Esophagus muscularis mucosa (tissue), 4 donors: ENCODE results near the gene ERH. TPM values are rescaled to one million over a fixed set of nuclear protein-coding genes. Genes with fewer than 3 reads are reported as not detected.
A peak's percentile ranks its signal among the peaks of the same experiment; 100 is the strongest.

Experiments used
- DNase-seq: peaks from one replicate; pipeline ENCODE4 v3.0.0-alpha.2; 2017; ENCODE audit errors: extremely low spot score
- H3K27ac ChIP-seq, 4 donors: fragments of 200-600 bp; sonication (generic); replicated peaks in 1 of 4; 1 replicate in 3 of 4; 2 replicates in 1 of 4; pipeline ENCODE4 v1.5.1; 2016 to 2019; ENCODE audit warnings: mild to moderate bottlenecking in 1 of 4
- H3K27me3 ChIP-seq, 4 donors: fragments of 200-600 bp; sonication (generic); one replicate each; pipeline versions ENCODE4 v1.5.1 to v1.6.0; 2016 to 2019
- H3K36me3 ChIP-seq, 4 donors: fragments of 200-600 bp; sonication (generic); one replicate each; pipeline ENCODE4 v1.5.1; 2016 to 2019
- H3K4me1 ChIP-seq, 4 donors: fragments of 200-600 bp; sonication (generic); one replicate each; pipeline ENCODE4 v1.5.1; 2016 to 2019
- H3K4me3 ChIP-seq, 4 donors: fragments of 200-600 bp; sonication (generic); 1 replicate in 2 of 4; 2 replicates in 2 of 4; pipeline ENCODE4 v1.5.1; 2016 to 2019; ENCODE audit warnings: mild to moderate bottlenecking in 4 of 4, moderate library complexity in 1 of 4
- H3K9me3 ChIP-seq, 4 donors: fragments of 200-600 bp; sonication (generic); 1 replicate in 3 of 4; 2 replicates in 1 of 4; pipeline ENCODE4 v1.5.1; 2016 to 2019
- EP300 ChIP-seq: sonication (generic); formaldehyde crosslinking; IDR thresholded peaks from one replicate; pipeline ENCODE4 v1.6.1; 2017; ENCODE audit warnings: antibody characterized with exemption
- POLR2A ChIP-seq: fragments of 450-650 bp; IDR thresholded peaks from one replicate; pipeline ENCODE4 v1.6.1; 2017; ENCODE audit warnings: antibody characterized with exemption, moderate library complexity, mild to moderate bottlenecking, low read depth
- POLR2AphosphoS5 ChIP-seq, 2 donors: sonication (generic); formaldehyde crosslinking; IDR thresholded peaks; one replicate each; pipeline ENCODE4 v1.6.1; 2017; ENCODE audit warnings: antibody characterized with exemption in 2 of 2
- WGBS: methylation state at CpG from one replicate; pipeline ENCODE4 v1.1.5; 2018; 5-methylcytosine and 5-hydroxymethylcytosine counted together
- intact Hi-C: fragments of 100-400 bp; cut with DNase I; formaldehyde crosslinking; loops from one replicate; pipeline ENCODE4 v1.15.1; 2023
- total RNA-seq, 4 donors: library from RNA; depleted of rRNA; stranded (reverse); fragments of >200 nt; gene quantifications; one replicate each; pipeline versions ENCODE4 v1.1.0 to v1.2.1, GENCODE V29; 2016
- TF ChIP-seq, protein P1 (sequence below), 3 experiments: fragments of 200-600 bp in 2 of 3; fragments of 450-650 bp in 1 of 3; sonication (generic) in 2 of 3; IDR thresholded peaks; one replicate each; pipeline ENCODE4 v1.5.1; 2017 to 2019; ENCODE audit warnings: antibody characterized with exemption in 3 of 3, mild to moderate bottlenecking in 2 of 3, moderate library complexity in 1 of 3

The ERH gene
- total RNA-seq, 4 donors from 2014 or later = 43.1 to 92.6 (median 64.2) TPM

DNA sequence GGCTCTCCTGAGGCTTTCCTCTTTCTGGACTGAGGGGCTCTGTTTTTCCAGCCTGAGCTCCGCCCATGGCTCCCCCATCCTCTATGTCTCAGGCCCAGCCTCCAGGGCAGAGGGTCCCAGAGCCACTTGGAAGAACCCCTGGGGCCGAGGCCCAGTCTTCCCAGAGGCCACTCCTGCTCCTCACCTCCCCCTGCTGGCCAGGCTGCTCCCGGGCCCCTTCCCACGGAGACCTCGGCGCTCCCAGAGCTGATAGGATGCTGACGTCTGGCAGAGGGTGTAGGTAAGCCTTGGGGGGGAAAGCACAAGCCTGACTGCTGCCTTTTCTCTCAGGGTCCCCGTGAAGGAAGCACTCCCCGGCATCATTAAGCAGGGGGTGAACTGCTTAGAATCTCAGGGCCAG, 51.4 kb downstream of the ERH start:
- no peak overlapping the region for H3K4me3 ChIP-seq
- no peak overlapping the region for H3K27ac ChIP-seq
- peaks cover 0 to 34% (median 2%) of the 10 kb centered on the region in 4 donors for H3K36me3 ChIP-seq
- intact Hi-C loops = loop anchor here (5.0 kb wide), 1 partner anchor 94 kb away; no protein-coding TSS in a partner anchor
- no peaks in the 10 kb centered on the region for H3K9me3 ChIP-seq
- H3K4me1 ChIP-seq = peaks cover 0 to 6% (median 2%) of the 10 kb centered on the region in 4 donors
- H3K27me3 ChIP-seq = no peaks in the 10 kb centered on the region
- no peak for DNase-seq
- 50% methylated on average over 1 of the region's 9 CpGs for WGBS
- TF ChIP-seq POLR2AphosphoS5 (IDR thresholded peaks at IDR 0.05) = no peak
- TF ChIP-seq, protein P1, sequence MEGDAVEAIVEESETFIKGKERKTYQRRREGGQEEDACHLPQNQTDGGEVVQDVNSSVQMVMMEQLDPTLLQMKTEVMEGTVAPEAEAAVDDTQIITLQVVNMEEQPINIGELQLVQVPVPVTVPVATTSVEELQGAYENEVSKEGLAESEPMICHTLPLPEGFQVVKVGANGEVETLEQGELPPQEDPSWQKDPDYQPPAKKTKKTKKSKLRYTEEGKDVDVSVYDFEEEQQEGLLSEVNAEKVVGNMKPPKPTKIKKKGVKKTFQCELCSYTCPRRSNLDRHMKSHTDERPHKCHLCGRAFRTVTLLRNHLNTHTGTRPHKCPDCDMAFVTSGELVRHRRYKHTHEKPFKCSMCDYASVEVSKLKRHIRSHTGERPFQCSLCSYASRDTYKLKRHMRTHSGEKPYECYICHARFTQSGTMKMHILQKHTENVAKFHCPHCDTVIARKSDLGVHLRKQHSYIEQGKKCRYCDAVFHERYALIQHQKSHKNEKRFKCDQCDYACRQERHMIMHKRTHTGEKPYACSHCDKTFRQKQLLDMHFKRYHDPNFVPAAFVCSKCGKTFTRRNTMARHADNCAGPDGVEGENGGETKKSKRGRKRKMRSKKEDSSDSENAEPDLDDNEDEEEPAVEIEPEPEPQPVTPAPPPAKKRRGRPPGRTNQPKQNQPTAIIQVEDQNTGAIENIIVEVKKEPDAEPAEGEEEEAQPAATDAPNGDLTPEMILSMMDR (IDR thresholded peaks at IDR 0.05) = peak; percentile 42 to 61 (median 45)

DNA sequence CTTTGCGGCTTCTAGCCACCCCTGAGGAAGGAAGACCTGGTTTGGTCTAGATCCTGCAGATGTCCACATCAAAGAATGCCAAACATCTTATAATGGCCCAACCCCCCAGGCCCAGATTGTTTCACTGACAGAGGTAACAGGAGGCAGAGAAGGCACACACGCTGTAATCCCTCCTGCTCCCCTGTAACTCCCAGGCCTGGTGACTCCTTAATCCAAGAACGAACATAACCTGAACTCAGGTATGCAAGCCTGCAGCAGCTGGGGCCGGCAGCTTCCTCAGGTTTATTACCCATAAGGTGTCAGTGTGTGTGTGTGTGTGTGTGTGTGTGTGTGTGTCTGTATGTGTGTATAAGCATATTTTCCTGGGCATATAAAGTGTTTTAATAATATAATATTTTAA, 52.7 kb downstream of the ERH start:
- intact Hi-C loops = loop anchor here (5.0 kb wide), 1 partner anchor 93 kb away; no protein-coding TSS in a partner anchor
- no peak for TF ChIP-seq POLR2A
- TF ChIP-seq POLR2AphosphoS5 (IDR thresholded peaks at IDR 0.05) = no peak
- TF ChIP-seq, protein P1 (IDR thresholded peaks at IDR 0.05) = no peak
- TF ChIP-seq EP300 = no peak
- 88% methylated on average over 2 of the region's 4 CpGs for WGBS

DNA sequence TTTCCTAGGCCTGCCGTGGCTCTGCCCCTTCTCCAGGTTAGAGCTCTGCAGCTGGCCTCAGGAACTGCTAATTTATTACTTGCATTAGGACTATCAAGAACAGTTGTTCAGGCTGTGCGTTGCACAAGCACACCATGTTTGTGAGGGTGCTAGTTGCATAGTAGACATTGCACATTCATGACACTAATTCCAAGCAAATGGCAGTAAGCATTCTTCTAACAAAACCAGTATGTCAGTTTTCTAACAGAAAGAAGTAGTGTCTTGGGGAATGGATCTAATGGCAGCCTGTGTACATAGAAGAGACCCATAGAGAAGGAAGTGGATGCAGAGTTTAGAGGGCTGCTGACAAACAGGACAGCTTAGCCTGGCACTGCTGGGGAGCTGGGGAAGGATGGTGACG, 53.9 kb downstream of the ERH start:
- Histone ChIP-seq H3K36me3 (peaks cover 0 to 33% (median 4%) of the 10 kb centered on the region in 4 donors), H3K9me3 (no peaks in the 10 kb centered on the region), H3K4me3 (no peak overlapping the region), H3K27ac (no peak overlapping the region), H3K27me3 (no peaks in the 10 kb centered on the region), H3K4me1 (peaks cover 0 to 6% (median 2%) of the 10 kb centered on the region in 4 donors)
- intact Hi-C loops = loop anchor here (5.0 kb wide), 1 partner anchor 102 kb away; no protein-coding TSS in a partner anchor
- 100% methylated on average over 2 of the region's 3 CpGs for WGBS
- no peak for DNase-seq
- TF ChIP-seq POLR2A = no peak
- TF ChIP-seq POLR2AphosphoS5 (IDR thresholded peaks at IDR 0.05) = no peak
- no peak for TF ChIP-seq EP300

More for the DNA sequence above, 52.7 kb downstream of the ERH start:
- no peak for DNase-seq
- Histone ChIP-seq H3K4me3 (no peak overlapping the region), H3K27me3 (no peaks in the 10 kb centered on the region), H3K27ac (no peak overlapping the region), H3K4me1 (peaks cover 0 to 6% (median 2%) of the 10 kb centered on the region in 4 donors), H3K36me3 (peaks cover 0 to 34% (median 2%) of the 10 kb centered on the region in 4 donors), H3K9me3 (no peaks in the 10 kb centered on the region)

DNA sequence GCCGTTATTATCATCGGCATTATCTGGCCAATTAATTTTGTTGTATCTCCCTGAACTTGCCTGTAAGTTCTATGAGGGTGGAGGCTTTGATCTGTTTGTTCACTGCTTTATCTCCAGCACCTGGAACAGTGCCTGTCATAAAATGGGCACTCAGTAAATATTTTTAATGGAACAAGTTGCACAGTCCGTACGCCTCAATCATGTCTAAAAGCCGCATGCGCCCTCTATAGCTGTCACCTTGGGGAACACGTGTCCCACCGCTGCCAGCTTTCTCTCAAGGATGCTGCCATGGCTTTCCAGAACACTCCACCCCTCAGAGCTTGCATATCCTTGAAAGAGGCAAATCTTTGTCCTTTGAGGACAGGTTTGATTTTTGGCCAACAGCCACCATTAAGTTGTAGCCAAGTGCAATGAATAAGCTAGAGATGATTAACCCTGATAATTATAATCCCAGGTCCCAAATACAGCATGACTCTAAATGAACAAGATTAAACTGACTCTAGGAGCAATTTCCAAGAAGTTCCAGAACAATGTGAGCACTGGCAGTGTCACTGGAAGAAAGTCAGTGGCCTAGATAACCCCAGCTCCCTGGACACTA, 55.1 kb downstream of the ERH start:
- 71% methylated on average over 8 of the region's 8 CpGs for WGBS
- no peaks in the 10 kb centered on the region for H3K9me3 ChIP-seq
- H3K27ac ChIP-seq = no peak overlapping the region
- H3K4me3 ChIP-seq = no peak overlapping the region
- DNase-seq = no peak
- TF ChIP-seq, protein P1 (IDR thresholded peaks at IDR 0.05) = no peak
- no peak for TF ChIP-seq POLR2A
- TF ChIP-seq EP300 = no peak
- no peak for TF ChIP-seq POLR2AphosphoS5 (IDR thresholded peaks at IDR 0.05)
- H3K27me3 ChIP-seq = no peaks in the 10 kb centered on the region
- intact Hi-C loops = loop anchor here (5.0 kb wide), 1 partner anchor 101 kb away; no protein-coding TSS in a partner anchor
- peaks cover 0 to 6% (median 2%) of the 10 kb centered on the region in 4 donors for H3K4me1 ChIP-seq
- peaks cover 0 to 34% (median 2%) of the 10 kb centered on the region in 4 donors for H3K36me3 ChIP-seq

DNA sequence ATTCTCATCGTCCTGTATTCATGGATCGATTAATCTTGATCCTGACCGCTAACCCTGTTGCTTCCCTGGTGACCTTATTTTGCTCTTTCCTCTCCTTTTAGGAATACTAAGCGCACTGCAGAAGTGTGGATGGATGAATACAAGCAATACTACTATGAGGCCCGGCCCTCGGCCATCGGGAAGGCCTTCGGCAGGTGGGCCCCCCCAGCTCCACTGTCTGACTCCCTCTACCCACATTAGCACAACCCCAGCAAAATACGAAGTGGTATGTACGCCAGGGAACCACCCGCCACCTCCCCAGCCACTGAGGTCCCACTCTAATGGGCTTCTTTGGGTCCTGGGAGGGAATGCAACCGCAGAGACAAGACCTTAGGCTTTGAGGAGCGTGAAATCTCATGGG, 58.7 kb downstream of the ERH start:
- Histone ChIP-seq H3K4me3 (no peak overlapping the region), H3K36me3 (peaks cover 0 to 25% (median 2%) of the 10 kb centered on the region in 4 donors), H3K27me3 (no peaks in the 10 kb centered on the region), H3K27ac (no peak overlapping the region), H3K9me3 (no peaks in the 10 kb centered on the region), H3K4me1 (peaks cover 0 to 8% (median 0%) of the 10 kb centered on the region in 4 donors)
- DNase-seq = no peak
- TF ChIP-seq POLR2AphosphoS5 (IDR thresholded peaks at IDR 0.05) = no peak
- no peak for TF ChIP-seq EP300
- TF ChIP-seq POLR2A = no peak
- TF ChIP-seq, protein P1 (IDR thresholded peaks at IDR 0.05) = no peak
- intact Hi-C loops = no loop called here
- WGBS = 90% methylated on average over 11 of the region's 13 CpGs
